HEK293 (cell line): ENCODE results near the gene EIPR1.

ENCODE experiments used
- CTCF ChIA-PET: fragments of 350-600 bp; formaldehyde crosslinking; extraction: SDS; loops from one replicate; lab custom pipeline; 2021; ENCODE audit warnings: antibody characterized with exemption; lab: Yijun Ruan, JAX
- POLR2A ChIA-PET: fragments of 300-600 bp; formaldehyde crosslinking; extraction: SDS; loops from one replicate; lab custom pipeline; 2020; ENCODE audit warnings: antibody characterized with exemption, inconsistent platforms; lab: Yijun Ruan, JAX
- H3K27ac ChIP-seq: fragments of 200-500 bp; sonication (Bioruptor generic); 2 replicates; pipeline ENCODE4 v1.5.1; 2014; ENCODE audit warnings: low read depth, low read length, control low read depth, inconsistent platforms; ENCODE audit errors: extremely low read depth
- H3K36me3 ChIP-seq, 2 experiments: fragments of 200-500 bp in 1 of 2; sonication (Bioruptor generic) in 1 of 2; 1 replicate in 1 of 2; 2 replicates in 1 of 2; pipeline ENCODE4 v1.5.1; 2014 to 2017; ENCODE audit warnings: inconsistent platforms in 2 of 2, low read length in 2 of 2; ENCODE audit not compliant: control insufficient read depth in 2 of 2, insufficient read depth in 1 of 2
- H3K4me1 ChIP-seq: fragments of 200-500 bp; sonication (Bioruptor generic); 2 replicates; pipeline ENCODE4 v1.5.1; 2014; ENCODE audit warnings: mild to moderate bottlenecking, low read length, inconsistent platforms; ENCODE audit not compliant: control insufficient read depth, insufficient read depth
- H3K4me3 ChIP-seq: 2 replicates; pipeline ENCODE4 v1.5.1; 2011; ENCODE audit warnings: low read depth, mild to moderate bottlenecking, control low read depth, low read length, moderate library complexity
- H3K9me3 ChIP-seq: fragments of 200-500 bp; sonication (Bioruptor generic); 2 replicates; pipeline ENCODE4 v1.5.1; 2014; ENCODE audit warnings: low read depth, low read length, inconsistent platforms; ENCODE audit not compliant: control insufficient read depth, insufficient read depth
- GLI4 ChIP-seq: fragments of 450-650 bp; formaldehyde crosslinking; IDR thresholded peaks from 2 replicates; pipeline ENCODE4 v1.5.1; 2016; ENCODE audit warnings: missing biosample characterization, missing genetic modification characterization
- PATZ1 ChIP-seq: fragments of 450-650 bp; formaldehyde crosslinking; IDR thresholded peaks from 2 replicates; pipeline ENCODE4 v1.5.1; 2016; ENCODE audit warnings: missing biosample characterization, missing genetic modification characterization
- REST ChIP-seq: fragments of 450-650 bp; formaldehyde crosslinking; IDR thresholded peaks from 2 replicates; pipeline ENCODE4 v1.5.1; 2016; ENCODE audit warnings: missing biosample characterization, missing genetic modification characterization
- ZFP3 ChIP-seq: fragments of 450-650 bp; formaldehyde crosslinking; IDR thresholded peaks from 2 replicates; pipeline ENCODE4 v1.5.1; 2016; ENCODE audit warnings: low read depth, missing biosample characterization, missing genetic modification characterization
- ZNF112 ChIP-seq: fragments of 450-650 bp; formaldehyde crosslinking; IDR thresholded peaks from 2 replicates; pipeline ENCODE4 v1.5.0; 2017; ENCODE audit warnings: missing biosample characterization, missing genetic modification characterization
- ZNF146 ChIP-seq: fragments of 450-650 bp; formaldehyde crosslinking; IDR thresholded peaks from 2 replicates; pipeline ENCODE4 v1.5.1; 2016; ENCODE audit warnings: missing biosample characterization, missing genetic modification characterization
- ZNF155 ChIP-seq: fragments of 450-650 bp; formaldehyde crosslinking; IDR thresholded peaks from 2 replicates; pipeline ENCODE4 v1.5.1; 2016; ENCODE audit warnings: missing biosample characterization, missing genetic modification characterization
- ZNF211 ChIP-seq: fragments of 450-650 bp; formaldehyde crosslinking; IDR thresholded peaks from 2 replicates; pipeline ENCODE4 v1.5.1; 2016; ENCODE audit warnings: low read depth, missing biosample characterization, missing genetic modification characterization
- ZNF23 ChIP-seq: fragments of 450-650 bp; formaldehyde crosslinking; IDR thresholded peaks from 2 replicates; pipeline ENCODE4 v1.5.1; 2016; ENCODE audit warnings: missing biosample characterization, missing genetic modification characterization, borderline replicate concordance
- ZNF311 ChIP-seq: fragments of 450-650 bp; formaldehyde crosslinking; IDR thresholded peaks from 2 replicates; pipeline ENCODE4 v1.5.1; 2017; ENCODE audit warnings: missing biosample characterization, missing genetic modification characterization, borderline replicate concordance
- ZNF398 ChIP-seq: fragments of 450-650 bp; formaldehyde crosslinking; IDR thresholded peaks from 2 replicates; pipeline ENCODE4 v1.5.1; 2017; ENCODE audit warnings: missing biosample characterization, missing genetic modification characterization
- ZNF404 ChIP-seq: fragments of 450-650 bp; formaldehyde crosslinking; IDR thresholded peaks from 2 replicates; pipeline ENCODE4 v1.5.1; 2017; ENCODE audit warnings: missing biosample characterization, missing genetic modification characterization
- ZNF416 ChIP-seq: fragments of 450-650 bp; formaldehyde crosslinking; IDR thresholded peaks from 2 replicates; pipeline ENCODE4 v1.5.1; 2016; ENCODE audit warnings: missing biosample characterization, missing genetic modification characterization
- ZNF48 ChIP-seq: fragments of 450-650 bp; formaldehyde crosslinking; IDR thresholded peaks from 2 replicates; pipeline ENCODE4 v1.5.1; 2016; ENCODE audit warnings: missing biosample characterization, missing genetic modification characterization
- ZNF513 ChIP-seq: fragments of 450-650 bp; IDR thresholded peaks from 2 replicates; pipeline ENCODE4 v1.5.1; 2018; ENCODE audit warnings: missing biosample characterization, missing genetic modification characterization
- ZNF521 ChIP-seq: fragments of 450-650 bp; formaldehyde crosslinking; IDR thresholded peaks from 2 replicates; pipeline ENCODE4 v1.5.1; 2017; ENCODE audit warnings: missing biosample characterization, mild to moderate bottlenecking, missing genetic modification characterization
- ZNF530 ChIP-seq: fragments of 450-650 bp; formaldehyde crosslinking; IDR thresholded peaks from 2 replicates; pipeline ENCODE4 v1.5.1; 2016; ENCODE audit warnings: low read depth, missing biosample characterization, missing genetic modification characterization
- ZNF621 ChIP-seq: fragments of 450-650 bp; formaldehyde crosslinking; IDR thresholded peaks from 2 replicates; pipeline ENCODE4 v1.5.1; 2017; ENCODE audit warnings: missing biosample characterization, missing genetic modification characterization
- ZNF660 ChIP-seq: fragments of 450-650 bp; IDR thresholded peaks from 2 replicates; pipeline ENCODE4 v1.5.1; 2018; ENCODE audit warnings: missing biosample characterization, mild to moderate bottlenecking, missing genetic modification characterization
- ZNF785 ChIP-seq: fragments of 450-650 bp; formaldehyde crosslinking; IDR thresholded peaks from 2 replicates; pipeline ENCODE4 v1.5.1; 2016; ENCODE audit warnings: missing biosample characterization, missing genetic modification characterization
- ZNF791 ChIP-seq: fragments of 450-650 bp; formaldehyde crosslinking; IDR thresholded peaks from 2 replicates; pipeline ENCODE4 v1.5.1; 2016; ENCODE audit warnings: missing biosample characterization, missing genetic modification characterization

The EIPR1 gene

GRCh38 chr2:3278521-3279218 is 98.9 kb downstream of the EIPR1 start (continued):
- no peak for TF ChIP-seq ZNF311 (tag by site-specific recombination)
- TF ChIP-seq ZNF513 (tag by site-specific recombination): no peak
- TF ChIP-seq ZNF521 (tag by site-specific recombination): no peak
- no peak for TF ChIP-seq ZNF621 (tag by site-specific recombination)
- TF ChIP-seq PATZ1 (tag by site-specific recombination): no peak
- no peak for TF ChIP-seq ZNF146 (tag by site-specific recombination)
- no peak for TF ChIP-seq ZNF530
- no peak for TF ChIP-seq ZNF404 (tag by site-specific recombination)
- TF ChIP-seq ZNF660 (tag by site-specific recombination): no peak
- TF ChIP-seq, all 188 proteins: peak for 0

- CTCF ChIA-PET: interaction anchor here (0.6 kb wide), 1 partner anchor 327 kb away, joined by 4 read pairs; no protein-coding TSS in a partner anchor
- no peaks in the 10 kb centered on the region for H3K9me3 ChIP-seq
- H3K4me3 ChIP-seq: no peak overlapping the region
- POLR2A ChIA-PET: no interaction called here
- H3K4me1 ChIP-seq: no peaks in the 10 kb centered on the region
- H3K36me3 ChIP-seq: no peaks in the 10 kb centered on the region
- no peak overlapping the region for H3K27ac ChIP-seq
- TF ChIP-seq ZNF791 (tag by site-specific recombination) (no peak), GLI4 (no peak), ZNF416 (tag by site-specific recombination) (no peak), REST (tag by site-specific recombination) (no peak), ZFP3 (no peak), ZNF112 (tag by site-specific recombination) (no peak), ZNF211 (no peak), ZNF48 (tag by site-specific recombination) (no peak), ZNF23 (tag by site-specific recombination) (no peak), ZNF785 (no peak), ZNF155 (tag by site-specific recombination) (no peak), ZNF398 (tag by site-specific recombination) (no peak)
These were observed 99.7 kb downstream of the EIPR1 start for GRCh38 chr2:3277748-3278520.
